CD4-positive, alpha-beta T cell (primary cell): Measurements from ENCODE around the gene ARHGEF4. TPM values are rescaled to one million over a fixed set of nuclear protein-coding genes. Genes with fewer than 3 reads are reported as not detected.
"Not testable (repeated sequence)": the region's sequence is repeated elsewhere in the genome, so short reads cannot be mapped to it uniquely, and the experiment has no call there.

ENCODE experiments used
- ATAC-seq: fragments of 200-7000 bp; cut with Tn5 transposase; one replicate; pipeline ENCODE4 v1.10.0; 2022; ENCODE audit warnings: mild to moderate bottlenecking; ENCODE audit not compliant: poor library complexity
- CTCF ChIA-PET: fragments of 350-600 bp; sonication (Branson Sonifier 250); formaldehyde crosslinking; loops from one replicate; lab custom pipeline; 2021; ENCODE audit warnings: antibody characterized with exemption, inconsistent platforms; lab: Charles Lee
- POLR2A ChIA-PET: fragments of 350-600 bp; sonication (Branson Sonifier 250); formaldehyde crosslinking; loops from one replicate; lab custom pipeline; 2021; ENCODE audit warnings: antibody characterized with exemption, inconsistent platforms; lab: Charles Lee
- DNase-seq, 14 experiments: peaks; one replicate each; pipeline ENCODE4 v3.0.0-alpha.2; 2013 to 2020; ENCODE audit warnings: mixed read lengths in 2 of 14
- H3K27ac ChIP-seq, 2 donors: one replicate each; pipeline versions ENCODE4 v1.5.1 to v1.7.0; 2013; ENCODE audit warnings: low read length in 2 of 2, low read depth in 1 of 2, mild to moderate bottlenecking in 1 of 2
- H3K27me3 ChIP-seq, 2 experiments: 1 replicate in 1 of 2; 2 replicates in 1 of 2; pipeline versions ENCODE4 v1.6.1 to v1.7.0; 2013; ENCODE audit warnings: low read length in 2 of 2, control low read depth in 1 of 2, mild to moderate bottlenecking in 1 of 2, moderate library complexity in 1 of 2; ENCODE audit not compliant: insufficient read depth in 2 of 2, control insufficient read depth in 1 of 2
- H3K36me3 ChIP-seq: one replicate; pipeline ENCODE4 v1.6.1; 2013; ENCODE audit warnings: low read length, control low read depth; ENCODE audit not compliant: insufficient read depth
- H3K4me1 ChIP-seq: one replicate; pipeline ENCODE4 v1.6.1; 2013; ENCODE audit warnings: low read length, control low read depth; ENCODE audit not compliant: insufficient read depth
- H3K4me3 ChIP-seq: one replicate; pipeline ENCODE4 v1.5.1; 2013; ENCODE audit warnings: mild to moderate bottlenecking, low read length, moderate library complexity
- H3K9me3 ChIP-seq, 2 experiments: 1 replicate in 1 of 2; 2 replicates in 1 of 2; pipeline versions ENCODE4 v1.6.1 to v1.7.0; 2013; ENCODE audit warnings: low read length in 2 of 2, mild to moderate bottlenecking in 2 of 2, control low read depth in 1 of 2, moderate library complexity in 1 of 2; ENCODE audit not compliant: control insufficient read depth in 1 of 2, insufficient read depth in 1 of 2
- H3K27ac Mint-ChIP-seq: one replicate; pipeline ENCODE4 v1.8.0; 2020; ENCODE audit warnings: mixed read lengths
- H3K27me3 Mint-ChIP-seq: one replicate; pipeline ENCODE4 v1.8.0; 2021; ENCODE audit warnings: mixed read lengths
- H3K36me3 Mint-ChIP-seq: one replicate; pipeline ENCODE4 v1.8.0; 2021; ENCODE audit warnings: low read depth, mixed read lengths
- H3K4me1 Mint-ChIP-seq: one replicate; pipeline ENCODE4 v1.8.0; 2021; ENCODE audit warnings: low read depth, mixed read lengths
- H3K4me3 Mint-ChIP-seq: one replicate; pipeline ENCODE4 v1.8.0; 2020; ENCODE audit warnings: mild to moderate bottlenecking, mixed read lengths
- H3K9me3 Mint-ChIP-seq: one replicate; pipeline ENCODE4 v1.8.0; 2020; ENCODE audit warnings: mixed read lengths
- intact Hi-C, 2 experiments: fragments of 100-400 bp; cut with DNase I in 1 of 2; cut with micrococcal nuclease in 1 of 2; formaldehyde crosslinking; loops; one replicate each; pipeline versions ENCODE4 v1.15.1 to v1.9.0; 2023 to 2025; cut with DNase I, micrococcal nuclease
- total RNA-seq, 174 experiments: library from RNA in 2 of 174; stranded (reverse) in 2 of 174; gene quantifications; one replicate each; pipeline ENCODE4 v1.2.3 and lab custom pipeline; 2021 to 2026
- TF ChIP-seq, protein P1 (sequence below): fragments of 200-600 bp; IDR thresholded peaks from one replicate; pipeline ENCODE4 v1.8.0; 2022; ENCODE audit warnings: antibody characterized with exemption, mild to moderate bottlenecking

ARHGEF4 gene
- total RNA-seq, 2 experiments from 2014 or later, result 3.6 to 4.1 TPM

DNA sequence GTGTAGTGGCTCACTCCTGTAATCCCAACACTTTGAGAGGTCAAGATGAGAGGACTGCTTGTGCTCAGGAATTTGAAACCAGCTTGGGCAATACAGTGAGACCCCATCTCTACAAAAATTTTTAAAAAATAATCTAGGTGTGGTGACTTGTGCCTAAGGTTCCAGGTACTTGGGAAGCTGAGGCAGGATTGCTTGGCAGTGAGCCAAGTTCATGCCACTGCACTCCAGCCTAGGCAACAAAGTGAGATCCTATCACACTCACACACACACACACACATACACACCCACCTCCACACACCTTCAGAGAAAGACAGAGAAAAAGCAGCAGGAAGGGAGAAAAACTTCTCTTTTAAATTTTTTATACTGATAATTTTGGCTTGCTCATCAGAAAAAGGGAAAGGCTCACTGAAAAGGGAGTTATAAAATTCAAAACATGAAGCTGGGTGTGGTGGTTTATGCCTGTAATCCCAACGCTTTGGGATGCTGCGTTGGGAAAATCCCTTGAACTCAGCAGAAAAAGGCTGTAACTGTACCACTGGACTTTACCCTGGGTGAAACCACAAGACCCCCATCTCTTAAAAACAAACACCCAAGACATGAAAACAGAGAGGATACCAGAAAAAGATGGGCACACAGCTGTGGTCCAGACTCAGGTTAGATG, 230.9 kb downstream of the ARHGEF4 start:
- peaks cover 65% of the 10 kb centered on the region for H3K36me3 ChIP-seq
- no peaks in the 10 kb centered on the region for H3K27me3 ChIP-seq
- no peak overlapping the region for H3K4me3 ChIP-seq
- Mint-ChIP-seq H3K9me3 (no peaks in the 10 kb centered on the region), H3K4me3 (no peak overlapping the region), H3K4me1 (peaks cover 40% of the 10 kb centered on the region), H3K36me3 (peaks cover 85% of the 10 kb centered on the region), H3K27ac (no peak overlapping the region), H3K27me3 (no peaks in the 10 kb centered on the region)
- peaks cover 4% of the 10 kb centered on the region for H3K4me1 ChIP-seq
- TF ChIP-seq, protein P1, sequence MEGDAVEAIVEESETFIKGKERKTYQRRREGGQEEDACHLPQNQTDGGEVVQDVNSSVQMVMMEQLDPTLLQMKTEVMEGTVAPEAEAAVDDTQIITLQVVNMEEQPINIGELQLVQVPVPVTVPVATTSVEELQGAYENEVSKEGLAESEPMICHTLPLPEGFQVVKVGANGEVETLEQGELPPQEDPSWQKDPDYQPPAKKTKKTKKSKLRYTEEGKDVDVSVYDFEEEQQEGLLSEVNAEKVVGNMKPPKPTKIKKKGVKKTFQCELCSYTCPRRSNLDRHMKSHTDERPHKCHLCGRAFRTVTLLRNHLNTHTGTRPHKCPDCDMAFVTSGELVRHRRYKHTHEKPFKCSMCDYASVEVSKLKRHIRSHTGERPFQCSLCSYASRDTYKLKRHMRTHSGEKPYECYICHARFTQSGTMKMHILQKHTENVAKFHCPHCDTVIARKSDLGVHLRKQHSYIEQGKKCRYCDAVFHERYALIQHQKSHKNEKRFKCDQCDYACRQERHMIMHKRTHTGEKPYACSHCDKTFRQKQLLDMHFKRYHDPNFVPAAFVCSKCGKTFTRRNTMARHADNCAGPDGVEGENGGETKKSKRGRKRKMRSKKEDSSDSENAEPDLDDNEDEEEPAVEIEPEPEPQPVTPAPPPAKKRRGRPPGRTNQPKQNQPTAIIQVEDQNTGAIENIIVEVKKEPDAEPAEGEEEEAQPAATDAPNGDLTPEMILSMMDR, result no peak
- intact Hi-C loops, result no loop called here
- no peak overlapping the region for H3K27ac ChIP-seq
- ATAC-seq (no peak), DNase-seq (no peak)
- H3K9me3 ChIP-seq, result no peaks in the 10 kb centered on the region
- CTCF ChIA-PET, result interaction anchor here (1.1 kb wide), 1 partner anchor 10 kb away, joined by 3 read pairs; no protein-coding TSS in a partner anchor
- POLR2A ChIA-PET, result no interaction called here

DNA sequence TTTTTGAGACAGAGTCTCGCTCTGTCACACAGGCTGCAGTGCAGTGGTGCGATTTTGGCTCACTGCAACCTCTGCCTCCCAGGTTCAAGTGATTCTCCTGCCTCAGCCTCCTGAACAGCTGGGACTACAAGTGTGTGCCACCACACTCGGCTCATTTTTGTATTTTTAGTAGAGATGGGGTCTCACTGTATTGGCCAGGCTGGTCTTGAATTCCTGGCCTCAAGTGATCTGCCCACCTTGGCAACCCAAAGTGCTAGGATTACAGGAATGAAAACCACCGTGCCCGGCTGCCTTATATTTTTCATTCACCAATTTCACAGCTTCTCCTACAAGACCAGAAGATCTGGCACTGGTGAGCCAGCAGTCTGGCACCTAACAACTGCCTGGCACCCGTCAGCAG, 231.5 kb downstream of the ARHGEF4 start:
- H3K36me3 Mint-ChIP-seq, result peaks cover 85% of the 10 kb centered on the region
- H3K4me1 Mint-ChIP-seq, result peaks cover 40% of the 10 kb centered on the region
- H3K4me3 ChIP-seq, H3K27me3 ChIP-seq, H3K4me1 ChIP-seq, H3K27me3 Mint-ChIP-seq, H3K4me3 Mint-ChIP-seq, H3K27ac ChIP-seq, ATAC-seq, H3K9me3 ChIP-seq, H3K27ac Mint-ChIP-seq, DNase-seq, CTCF ChIA-PET, POLR2A ChIA-PET, intact Hi-C loops, H3K9me3 Mint-ChIP-seq: not testable (repeated sequence)
- peaks cover 64% of the 10 kb centered on the region for H3K36me3 ChIP-seq

DNA sequence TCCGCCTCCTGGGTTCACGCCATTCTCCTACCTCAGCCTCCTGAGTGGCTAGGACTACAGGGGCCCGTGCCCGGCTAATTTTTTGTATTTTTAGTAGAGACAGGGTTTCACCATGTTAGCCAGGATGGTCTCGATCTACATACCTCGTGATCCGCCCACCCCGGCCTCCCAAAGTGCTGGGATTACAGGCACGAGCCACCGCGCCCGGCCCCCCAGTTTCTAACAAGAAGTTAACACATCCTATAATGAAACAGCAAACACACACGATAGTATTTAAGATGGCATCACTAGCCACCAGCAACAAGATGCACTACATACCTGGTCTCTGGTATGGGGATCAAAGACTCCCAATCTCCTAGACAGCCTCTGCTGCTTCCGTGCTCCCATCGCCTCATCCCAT, 238.9 kb downstream of the ARHGEF4 start:
- H3K36me3 Mint-ChIP-seq, result peaks cover 92% of the 10 kb centered on the region
- H3K36me3 ChIP-seq, result peaks cover 87% of the 10 kb centered on the region
- H3K4me3 Mint-ChIP-seq, H3K4me3 ChIP-seq, CTCF ChIA-PET, intact Hi-C loops, H3K27ac Mint-ChIP-seq, DNase-seq, ATAC-seq, H3K27ac ChIP-seq, H3K9me3 Mint-ChIP-seq, H3K27me3 Mint-ChIP-seq, H3K27me3 ChIP-seq, POLR2A ChIA-PET, H3K9me3 ChIP-seq: not testable (repeated sequence)
- H3K4me1 ChIP-seq, result peaks cover 13% of the 10 kb centered on the region
- peaks cover 50% of the 10 kb centered on the region for H3K4me1 Mint-ChIP-seq

DNA sequence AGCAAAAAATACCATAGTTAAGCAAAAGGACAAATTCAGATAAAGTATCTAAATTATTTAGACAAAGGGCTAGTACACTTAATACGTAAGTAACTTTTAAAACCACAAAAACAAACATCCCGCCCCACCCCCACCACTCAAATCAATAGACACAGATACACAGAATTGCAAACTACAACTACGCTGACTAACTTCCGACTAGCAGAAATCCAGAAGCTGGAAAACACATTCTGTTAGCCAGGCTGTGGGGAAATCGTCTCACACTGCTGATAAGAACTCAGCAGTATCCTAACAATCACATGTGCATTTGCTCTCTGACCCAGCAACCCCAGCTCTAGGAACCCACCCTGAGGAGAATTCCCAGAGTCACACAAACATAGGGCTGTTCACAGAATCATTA, 240.0 kb downstream of the ARHGEF4 start:
- POLR2A ChIA-PET, result interaction anchor here (0.7 kb wide), 1 partner anchor 270 kb away, joined by 3 read pairs; no protein-coding TSS in a partner anchor
- no peak for DNase-seq

More for the DNA sequence above, 240.0 kb downstream of the ARHGEF4 start:
- intact Hi-C loops, result no loop called here
- no peak for ATAC-seq
- Mint-ChIP-seq H3K9me3 (no peaks in the 10 kb centered on the region), H3K36me3 (peaks cover 91% of the 10 kb centered on the region), H3K4me1 (peaks cover 55% of the 10 kb centered on the region), H3K4me3 (no peak overlapping the region), H3K27ac (no peak overlapping the region), H3K27me3 (no peaks in the 10 kb centered on the region)
- Histone ChIP-seq H3K27me3 (no peaks in the 10 kb centered on the region), H3K4me1 (peaks cover 13% of the 10 kb centered on the region), H3K27ac (no peak overlapping the region), H3K4me3 (no peak overlapping the region), H3K36me3 (peaks cover 86% of the 10 kb centered on the region), H3K9me3 (no peaks in the 10 kb centered on the region)
- TF ChIP-seq, protein P1, result no peak
- CTCF ChIA-PET, result no interaction called here
